Ascending aorta (tissue), 2 donors: ENCODE measurements around the gene BICDL1. TPM values are rescaled to one million over a fixed set of nuclear protein-coding genes. Genes with fewer than 3 reads are reported as not detected.

ENCODE experiments used
- DNase-seq, 2 donors: peaks; one replicate each; pipeline ENCODE4 v3.0.0-alpha.2; 2019; ENCODE audit warnings: low spot score in 2 of 2
- H3K27ac ChIP-seq, 2 donors: fragments of 200-600 bp; sonication (generic); one replicate each; pipeline ENCODE4 v1.5.1; 2016 to 2017; ENCODE audit warnings: mild to moderate bottlenecking in 1 of 2
- H3K27me3 ChIP-seq: fragments of 200-600 bp; sonication (generic); one replicate; pipeline ENCODE4 v1.5.1; 2017
- H3K36me3 ChIP-seq, 2 donors: fragments of 200-600 bp; sonication (generic); one replicate each; pipeline ENCODE4 v1.5.1; 2016
- H3K4me1 ChIP-seq, 2 donors: fragments of 200-600 bp; sonication (generic); one replicate each; pipeline ENCODE4 v1.5.1; 2016 to 2017; ENCODE audit warnings: mild to moderate bottlenecking in 1 of 2
- H3K4me3 ChIP-seq, 2 donors: fragments of 200-600 bp; sonication (generic); one replicate each; pipeline ENCODE4 v1.5.1; 2016 to 2017; ENCODE audit warnings: mild to moderate bottlenecking in 1 of 2
- H3K9me3 ChIP-seq, 2 donors: fragments of 200-600 bp; sonication (generic); one replicate each; pipeline ENCODE4 v1.5.1; 2016
- intact Hi-C: fragments of 100-400 bp; cut with DNase I; formaldehyde crosslinking; loops from one replicate; pipeline ENCODE4 v1.15.1; 2023
- total RNA-seq: library from RNA; depleted of rRNA; stranded (reverse); fragments of >200 nt; gene quantifications from one replicate; pipeline ENCODE4 v1.1.0, GENCODE V29; 2016
- TF ChIP-seq, protein P1 (sequence below), 3 experiments: fragments of 200-600 bp in 2 of 3; fragments of 450-650 bp in 1 of 3; sonication (generic) in 2 of 3; IDR thresholded peaks; one replicate each; pipeline ENCODE4 v1.5.1; 2016 to 2019; ENCODE audit warnings: antibody characterized with exemption in 3 of 3, mild to moderate bottlenecking in 1 of 3, moderate library complexity in 1 of 3

BICDL1 gene
- total RNA-seq, 1 donor from 2014 or later, result not detected

DNA sequence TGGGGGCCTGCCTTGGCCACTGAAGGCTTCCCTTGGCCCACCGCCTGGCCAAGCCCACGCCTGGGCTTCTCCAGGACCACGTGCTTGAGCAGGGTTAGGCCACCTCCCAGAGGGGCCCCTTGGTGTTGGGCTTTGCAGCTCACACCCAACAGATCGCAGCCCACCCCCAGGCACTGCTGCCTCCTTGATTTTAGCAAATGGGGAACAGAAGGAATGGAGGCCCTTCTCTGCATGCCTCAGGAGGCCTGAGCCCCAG lies 104.2 kb downstream of the BICDL1 start:
- H3K27me3 ChIP-seq, result no peaks in the 10 kb centered on the region
- H3K36me3 ChIP-seq, result peaks cover 22 to 53% of the 10 kb centered on the region in 2 donors
- no peak overlapping the region for H3K4me3 ChIP-seq
- TF ChIP-seq, protein P1, sequence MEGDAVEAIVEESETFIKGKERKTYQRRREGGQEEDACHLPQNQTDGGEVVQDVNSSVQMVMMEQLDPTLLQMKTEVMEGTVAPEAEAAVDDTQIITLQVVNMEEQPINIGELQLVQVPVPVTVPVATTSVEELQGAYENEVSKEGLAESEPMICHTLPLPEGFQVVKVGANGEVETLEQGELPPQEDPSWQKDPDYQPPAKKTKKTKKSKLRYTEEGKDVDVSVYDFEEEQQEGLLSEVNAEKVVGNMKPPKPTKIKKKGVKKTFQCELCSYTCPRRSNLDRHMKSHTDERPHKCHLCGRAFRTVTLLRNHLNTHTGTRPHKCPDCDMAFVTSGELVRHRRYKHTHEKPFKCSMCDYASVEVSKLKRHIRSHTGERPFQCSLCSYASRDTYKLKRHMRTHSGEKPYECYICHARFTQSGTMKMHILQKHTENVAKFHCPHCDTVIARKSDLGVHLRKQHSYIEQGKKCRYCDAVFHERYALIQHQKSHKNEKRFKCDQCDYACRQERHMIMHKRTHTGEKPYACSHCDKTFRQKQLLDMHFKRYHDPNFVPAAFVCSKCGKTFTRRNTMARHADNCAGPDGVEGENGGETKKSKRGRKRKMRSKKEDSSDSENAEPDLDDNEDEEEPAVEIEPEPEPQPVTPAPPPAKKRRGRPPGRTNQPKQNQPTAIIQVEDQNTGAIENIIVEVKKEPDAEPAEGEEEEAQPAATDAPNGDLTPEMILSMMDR (IDR thresholded peaks at IDR 0.05), result no peak
- intact Hi-C loops, result no loop called here
- no peaks in the 10 kb centered on the region for H3K9me3 ChIP-seq
- H3K4me1 ChIP-seq, result no peaks in the 10 kb centered on the region
- no peak for DNase-seq
- no peak overlapping the region for H3K27ac ChIP-seq

DNA sequence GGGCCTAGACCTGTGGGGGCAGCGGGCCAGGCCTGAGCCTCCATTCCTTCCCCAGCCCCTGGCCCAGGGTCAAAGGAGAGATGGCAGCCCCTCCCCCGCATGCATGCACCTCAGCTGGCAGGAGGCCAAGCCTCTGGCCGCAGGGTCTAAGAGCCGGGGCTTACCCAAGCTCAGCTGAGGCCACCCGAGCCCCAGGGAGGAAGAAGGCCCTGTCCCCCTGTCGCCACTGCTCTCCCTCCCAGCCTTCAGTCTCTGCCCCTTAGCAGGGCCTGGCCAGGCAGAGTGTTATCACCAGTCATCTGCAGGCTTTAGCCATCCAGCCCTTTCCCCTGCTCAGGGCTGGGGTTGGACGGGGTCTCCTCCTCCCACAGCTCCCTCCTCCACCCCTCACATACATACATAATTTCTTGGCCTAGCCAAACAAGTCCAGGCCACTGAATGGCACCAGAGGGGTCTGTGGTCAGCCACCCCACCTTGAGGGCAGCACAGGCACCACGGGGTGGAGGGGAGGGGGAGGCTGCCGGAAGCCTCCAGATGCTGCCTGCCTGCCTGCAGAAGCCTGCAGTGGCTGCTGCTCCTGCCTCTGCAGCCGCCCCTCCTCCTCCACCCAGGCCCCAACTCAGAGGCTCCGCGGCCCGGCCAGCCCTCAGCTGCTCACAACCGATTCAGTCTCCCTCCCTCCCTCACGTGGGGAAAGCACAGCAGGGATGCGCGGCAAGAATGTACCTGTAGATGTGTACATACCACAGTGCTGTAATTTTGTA lies 104.7 kb downstream of the BICDL1 start:
- no peak for DNase-seq
- Histone ChIP-seq H3K9me3 (no peaks in the 10 kb centered on the region), H3K27me3 (no peaks in the 10 kb centered on the region), H3K27ac (no peak overlapping the region), H3K4me1 (no peaks in the 10 kb centered on the region), H3K36me3 (peaks cover 27 to 58% of the 10 kb centered on the region in 2 donors), H3K4me3 (no peak overlapping the region)
- intact Hi-C loops, result no loop called here
- TF ChIP-seq, protein P1 (IDR thresholded peaks at IDR 0.05), result no peak

DNA sequence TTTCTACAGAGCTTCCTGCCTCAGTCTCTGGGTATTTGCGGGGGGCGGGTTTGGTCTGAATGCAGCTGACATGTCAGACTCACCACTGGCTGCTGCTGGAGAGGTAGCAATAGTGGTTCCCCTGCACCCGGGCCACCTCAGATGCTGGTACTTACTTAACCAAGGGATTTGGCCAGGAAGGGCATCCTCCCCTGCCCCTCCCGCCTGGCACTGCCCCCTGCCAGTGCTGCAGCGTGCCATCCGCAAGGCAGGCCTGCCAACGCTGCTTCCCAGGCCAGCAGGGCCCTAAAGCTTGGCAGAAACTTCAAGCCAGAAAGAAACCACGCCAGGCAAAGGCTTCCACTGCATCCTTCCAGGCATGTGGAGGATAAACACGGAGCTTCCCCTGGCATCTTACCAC lies 105.4 kb downstream of the BICDL1 start:
- no peak overlapping the region for H3K27ac ChIP-seq
- no peaks in the 10 kb centered on the region for H3K9me3 ChIP-seq
- H3K4me1 ChIP-seq, result no peaks in the 10 kb centered on the region
- H3K27me3 ChIP-seq, result no peaks in the 10 kb centered on the region
- peaks cover 30 to 65% of the 10 kb centered on the region in 2 donors for H3K36me3 ChIP-seq
- H3K4me3 ChIP-seq, result no peak overlapping the region
- DNase-seq, result no peak
- intact Hi-C loops, result no loop called here
- TF ChIP-seq, protein P1 (IDR thresholded peaks at IDR 0.05), result no peak

DNA sequence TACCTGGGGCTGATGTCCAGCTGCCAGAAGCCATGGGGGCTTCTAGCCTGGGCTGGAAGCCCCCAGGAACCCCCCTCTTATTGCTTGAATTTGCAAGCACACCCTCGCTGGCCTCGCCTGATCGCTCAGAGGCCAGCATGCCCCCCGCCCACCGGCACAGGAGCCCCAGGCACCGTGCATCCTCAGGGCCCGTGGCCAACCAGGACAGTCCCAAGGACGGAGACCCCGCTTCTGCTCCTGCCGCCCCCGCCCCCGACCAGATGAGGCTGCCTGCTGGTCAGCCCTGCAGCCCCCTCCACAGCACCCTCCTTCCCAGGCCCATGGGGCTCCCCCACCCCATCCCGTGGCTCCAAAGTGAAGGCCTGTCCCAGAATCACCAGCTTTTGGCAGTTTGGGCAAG lies 106.3 kb downstream of the BICDL1 start:
- Histone ChIP-seq H3K27ac (no peak overlapping the region), H3K4me1 (peaks cover 0 to under 1% of the 10 kb centered on the region in 2 donors), H3K4me3 (no peak overlapping the region), H3K9me3 (no peaks in the 10 kb centered on the region), H3K36me3 (peaks cover 30 to 70% of the 10 kb centered on the region in 2 donors), H3K27me3 (no peaks in the 10 kb centered on the region)
- TF ChIP-seq, protein P1 (IDR thresholded peaks at IDR 0.05), result no peak
- DNase-seq, result no peak
- intact Hi-C loops, result no loop called here

DNA sequence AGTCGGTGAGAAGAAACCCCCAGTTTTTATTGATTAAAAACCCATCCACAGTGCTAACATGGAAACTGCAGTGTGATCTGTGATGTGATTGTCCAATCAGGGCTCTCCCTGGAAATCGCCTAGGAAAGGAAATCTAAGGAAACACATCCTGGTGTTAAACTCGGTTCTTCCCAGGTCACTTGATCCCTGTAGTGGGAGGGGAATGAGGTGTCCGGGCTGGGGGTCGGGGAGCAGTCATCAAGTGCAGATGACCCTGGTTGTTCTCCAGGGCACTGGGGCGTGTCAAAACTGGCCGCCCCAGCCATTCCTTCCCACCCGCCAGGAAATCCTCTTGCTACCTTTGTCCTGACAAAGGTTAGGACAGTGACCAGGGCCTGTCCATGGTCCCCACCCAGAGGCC lies 106.7 kb downstream of the BICDL1 start:
- no peaks in the 10 kb centered on the region for H3K9me3 ChIP-seq
- intact Hi-C loops, result no loop called here
- DNase-seq, result no peak
- TF ChIP-seq, protein P1 (IDR thresholded peaks at IDR 0.05), result no peak
- H3K36me3 ChIP-seq, result peaks cover 30 to 70% of the 10 kb centered on the region in 2 donors
- H3K4me1 ChIP-seq, result peaks cover 0 to 5% of the 10 kb centered on the region in 2 donors
- H3K27me3 ChIP-seq, result no peaks in the 10 kb centered on the region
- H3K4me3 ChIP-seq, result no peak overlapping the region
- H3K27ac ChIP-seq, result no peak overlapping the region
